ENCODE measurements around the gene ALG1. TPM values are rescaled to one million over a fixed set of nuclear protein-coding genes. Genes with fewer than 3 reads are reported as not detected.

ALG1 gene
- total and polyA plus RNA-seq, 2 donors (not counting 3 experiments of a cell fraction or from before 2014, with no cell fraction given), result 33.7 to 46.0 TPM

Other genes with a start within 250 kb of the ALG1 start
- 107 TPM in 2 replicates for gene GLYR1, start 224.6 kb upstream of the ALG1 start, total RNA-seq
- 44.0 and 47.9 TPM in 2 replicates for gene GLYR1, start 224.6 kb upstream of the ALG1 start, polyA plus RNA-seq
- 44.8 and 45.3 TPM in 2 replicates for gene UBN1, start 224.4 kb upstream of the ALG1 start, total RNA-seq
- gene UBN1, start 224.4 kb upstream of the ALG1 start, polyA plus RNA-seq, result 23.9 and 26.0 TPM in 2 replicates
- gene PPL, start 134.7 kb upstream of the ALG1 start, total RNA-seq, result 0.05 and 0.20 TPM in 2 replicates
- gene PPL, start 134.7 kb upstream of the ALG1 start, polyA plus RNA-seq, result 0.03 and 0.07 TPM in 2 replicates
- gene SEC14L5, start 113.5 kb upstream of the ALG1 start, total RNA-seq, result not detected in 2 replicates
- gene SEC14L5, start 113.5 kb upstream of the ALG1 start, polyA plus RNA-seq, result not detected in 2 replicates
- gene NAGPA, start 37.9 kb upstream of the ALG1 start, total RNA-seq, result 26.3 and 29.9 TPM in 2 replicates
- 29.6 and 35.2 TPM in 2 replicates for gene NAGPA, start 37.9 kb upstream of the ALG1 start, polyA plus RNA-seq
- gene C16orf89, start 5.9 kb upstream of the ALG1 start, total RNA-seq, result not detected in 2 replicates
- gene C16orf89, start 5.9 kb upstream of the ALG1 start, polyA plus RNA-seq, result not detected in 2 replicates
- 13.9 and 15.1 TPM in 2 replicates for gene EEF2KMT, start 26.0 kb downstream of the ALG1 start, total RNA-seq
- 15.5 and 21.8 TPM in 2 replicates for gene EEF2KMT, start 26.0 kb downstream of the ALG1 start, polyA plus RNA-seq